Breast epithelium (tissue), 3 donors: ENCODE measurements around the gene TRAPPC3.

ENCODE experiments used
- CTCF ChIP-seq, 3 donors: fragments of 450-650 bp; IDR thresholded peaks; one replicate each; pipeline ENCODE4 v1.5.1; 2016 to 2017; ENCODE audit warnings: antibody characterized with exemption in 3 of 3, mild to moderate bottlenecking in 3 of 3, moderate library complexity in 3 of 3
- POLR2AphosphoS5 ChIP-seq, 3 donors: sonication (generic); formaldehyde crosslinking; IDR thresholded peaks; one replicate each; pipeline ENCODE4 v1.6.1; 2017; ENCODE audit warnings: antibody characterized with exemption in 3 of 3

GRCh38 chr1:36137776-36138175 lies 11.5 kb downstream of the TRAPPC3 start:
- TF ChIP-seq CTCF (IDR thresholded peaks at IDR 0.05) (no peak), POLR2AphosphoS5 (IDR thresholded peaks at IDR 0.05) (no peak)
